Measurements from ENCODE around the gene PPP2R5C. TPM values are rescaled to one million over a fixed set of nuclear protein-coding genes. Genes with fewer than 3 reads are reported as not detected.
"Not testable (repeated sequence)": the region's sequence is repeated elsewhere in the genome, so short reads cannot be mapped to it uniquely, and the experiment has no call there.

Gene PPP2R5C
- total and polyA plus RNA-seq, 7 donors = 18.2 to 76.6 (median 57.1) TPM

DNA sequence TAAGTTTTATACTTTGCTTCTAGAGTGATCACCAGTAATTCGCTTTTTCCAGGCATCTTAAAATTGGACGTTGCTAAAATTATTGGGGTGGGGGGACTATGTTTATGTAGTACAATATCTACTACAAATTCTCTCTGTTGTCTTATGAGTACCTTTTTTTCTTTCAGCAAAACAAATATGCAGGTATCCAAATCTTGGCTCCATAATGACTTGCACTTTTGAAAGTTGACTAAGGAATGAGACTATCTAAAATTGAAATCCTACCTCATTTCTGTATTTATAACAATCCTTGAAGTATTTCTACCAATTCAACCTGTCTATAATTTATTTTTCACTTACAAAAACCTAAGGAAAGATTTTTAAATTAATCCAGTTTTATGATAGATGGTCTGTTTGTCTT lies 205.2 kb downstream of the PPP2R5C start:
- peak overlapping the region; percentile 96 for H3K27ac ChIP-seq
- H3K27me3 ChIP-seq (ENCODE audit: insufficient read depth in 3 of 3, low read length in 2 of 3) = no peaks in the 10 kb centered on the region
- peaks cover 0 to 6% of the 10 kb centered on the region in 2 donors for H3K36me3 ChIP-seq (ENCODE audit: insufficient read depth in 1 of 2, low read depth in 1 of 2)
- no peaks in the 10 kb centered on the region for H3K9me3 ChIP-seq
- DNase-seq (no peak), ATAC-seq (no peak)
- intact Hi-C loops (cut with DNase I) = loop anchor here (10.0 kb wide), 2 partner anchors 262 to 348 kb away; partner anchors contain the start of gene ZNF839 (in 2 of the 2)
- peaks cover 43% of the 10 kb centered on the region for H3K4me1 ChIP-seq
- WGBS, 3 donors = 60 to 68% (median 63%) methylated on average over 2 of the region's 2 CpGs
- peak overlapping the region; percentile 98 for H3K4me3 ChIP-seq
- TF ChIP-seq, protein P1, sequence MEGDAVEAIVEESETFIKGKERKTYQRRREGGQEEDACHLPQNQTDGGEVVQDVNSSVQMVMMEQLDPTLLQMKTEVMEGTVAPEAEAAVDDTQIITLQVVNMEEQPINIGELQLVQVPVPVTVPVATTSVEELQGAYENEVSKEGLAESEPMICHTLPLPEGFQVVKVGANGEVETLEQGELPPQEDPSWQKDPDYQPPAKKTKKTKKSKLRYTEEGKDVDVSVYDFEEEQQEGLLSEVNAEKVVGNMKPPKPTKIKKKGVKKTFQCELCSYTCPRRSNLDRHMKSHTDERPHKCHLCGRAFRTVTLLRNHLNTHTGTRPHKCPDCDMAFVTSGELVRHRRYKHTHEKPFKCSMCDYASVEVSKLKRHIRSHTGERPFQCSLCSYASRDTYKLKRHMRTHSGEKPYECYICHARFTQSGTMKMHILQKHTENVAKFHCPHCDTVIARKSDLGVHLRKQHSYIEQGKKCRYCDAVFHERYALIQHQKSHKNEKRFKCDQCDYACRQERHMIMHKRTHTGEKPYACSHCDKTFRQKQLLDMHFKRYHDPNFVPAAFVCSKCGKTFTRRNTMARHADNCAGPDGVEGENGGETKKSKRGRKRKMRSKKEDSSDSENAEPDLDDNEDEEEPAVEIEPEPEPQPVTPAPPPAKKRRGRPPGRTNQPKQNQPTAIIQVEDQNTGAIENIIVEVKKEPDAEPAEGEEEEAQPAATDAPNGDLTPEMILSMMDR (IDR thresholded peaks at IDR 0.05) = no peak

DNA sequence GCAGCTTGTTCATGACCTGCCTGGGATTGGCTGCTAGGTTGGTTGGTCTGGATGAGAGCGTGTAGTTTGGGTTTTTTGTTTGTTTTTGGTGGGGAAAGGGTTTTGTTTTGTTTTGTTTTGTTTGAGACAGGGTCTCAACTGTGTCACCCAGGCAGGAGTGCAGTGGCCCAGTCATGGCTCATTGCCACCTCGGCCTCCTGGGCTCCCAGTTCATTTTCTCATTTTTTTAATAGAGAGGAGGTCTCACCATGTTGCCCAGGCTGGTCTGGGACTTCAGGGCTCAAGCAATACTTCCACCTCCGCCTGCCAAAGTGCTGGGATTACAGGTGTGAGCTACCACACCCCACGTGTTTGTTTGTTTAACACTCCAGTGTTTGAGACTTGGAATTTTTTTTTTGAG lies 206.7 kb downstream of the PPP2R5C start:
- peak overlapping the region; percentile 96 for H3K27ac ChIP-seq
- TF ChIP-seq, protein P1 (IDR thresholded peaks at IDR 0.05) = no peak
- WGBS, 3 donors = 86 to 92% (median 88%) methylated on average over 4 of the region's 4 CpGs

DNA sequence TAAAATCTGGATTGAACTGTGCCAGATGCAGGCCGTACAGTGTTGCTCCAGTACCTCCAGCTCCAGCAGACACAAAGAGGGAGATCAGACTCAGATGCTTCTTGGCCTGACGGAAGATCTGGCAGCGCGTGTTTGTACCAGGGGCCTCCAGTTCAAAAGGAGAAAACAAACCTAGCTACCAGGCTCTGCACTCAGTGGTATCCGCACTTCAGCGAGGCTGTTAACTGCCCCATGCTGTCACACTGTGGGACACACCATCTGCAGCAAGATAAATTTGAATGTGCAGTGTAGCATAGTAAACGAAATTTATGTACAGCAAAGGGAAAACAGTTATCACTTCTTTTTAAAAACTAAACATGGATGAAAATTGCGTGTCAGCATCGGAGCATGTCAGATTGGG lies 208.0 kb downstream of the PPP2R5C start:
- TF ChIP-seq, protein P1 (IDR thresholded peaks at IDR 0.05) = no peak
- no peak overlapping the region for H3K27ac ChIP-seq
- 87 to 93% (median 90%) methylated on average over 9 of the region's 9 CpGs for WGBS, 3 donors
- intact Hi-C loops (cut with DNase I) = loop anchor here (10.0 kb wide), 2 partner anchors 265 to 345 kb away; partner anchors contain the start of gene ZNF839 (in 2 of the 2)
- no peaks in the 10 kb centered on the region for H3K9me3 ChIP-seq
- peaks cover 56% of the 10 kb centered on the region for H3K4me1 ChIP-seq
- DNase-seq = no peak
- H3K27me3 ChIP-seq (ENCODE audit: insufficient read depth in 3 of 3, low read length in 2 of 3) = no peaks in the 10 kb centered on the region
- H3K36me3 ChIP-seq (ENCODE audit: insufficient read depth in 1 of 2, low read depth in 1 of 2) = peaks cover 0 to 6% of the 10 kb centered on the region in 2 donors
- ATAC-seq = no peak
- no peak overlapping the region for H3K4me3 ChIP-seq

More for the DNA sequence above, 206.7 kb downstream of the PPP2R5C start:
- ATAC-seq (no peak), DNase-seq (no peak)
- Histone ChIP-seq H3K36me3 (ENCODE audit: insufficient read depth in 1 of 2, low read depth in 1 of 2) (peaks cover 0 to 6% of the 10 kb centered on the region in 2 donors), H3K9me3 (no peaks in the 10 kb centered on the region), H3K27me3 (ENCODE audit: insufficient read depth in 3 of 3, low read length in 2 of 3) (no peaks in the 10 kb centered on the region), H3K4me1 (peaks cover 49% of the 10 kb centered on the region), H3K4me3 (no peak overlapping the region)
- intact Hi-C loops (cut with DNase I) = loop anchor here (10.0 kb wide), 2 partner anchors 263 to 347 kb away; partner anchors contain the start of gene ZNF839 (in 2 of the 2)

DNA sequence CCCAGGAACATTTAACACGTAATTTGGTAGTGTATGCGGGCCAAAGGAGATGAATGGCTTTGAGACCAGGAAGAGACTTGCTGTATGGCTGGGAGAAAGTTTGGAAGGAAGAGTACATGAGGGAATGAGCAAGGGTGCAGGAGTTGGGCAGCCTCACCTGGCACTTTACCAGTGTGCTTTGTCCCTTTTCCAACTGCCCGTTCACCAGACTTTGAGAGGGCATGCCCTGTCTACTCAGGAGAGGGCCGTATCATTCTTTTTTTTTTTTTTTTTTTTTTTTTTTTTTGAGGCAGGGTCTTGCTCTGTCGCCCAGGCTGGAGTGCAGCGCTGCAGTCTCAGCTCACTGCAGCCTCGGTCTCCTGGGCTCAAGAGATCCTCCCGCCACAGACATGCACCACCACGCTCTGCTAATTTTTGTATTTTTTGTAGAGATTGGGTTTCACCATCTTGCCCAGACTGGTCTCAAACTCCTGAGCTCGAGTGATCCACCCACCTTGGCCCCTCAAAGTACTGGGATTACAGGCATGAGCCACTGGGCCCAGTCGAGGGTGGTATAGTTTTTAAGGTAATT lies 209.4 kb downstream of the PPP2R5C start:
- H3K36me3 ChIP-seq (ENCODE audit: insufficient read depth in 1 of 2, low read depth in 1 of 2) = peaks cover 0 to 11% of the 10 kb centered on the region in 2 donors
- DNase-seq (no peak), ATAC-seq (no peak)
- no peaks in the 10 kb centered on the region for H3K9me3 ChIP-seq
- intact Hi-C loops (cut with DNase I) = no loop called here
- H3K4me3 ChIP-seq = no peak overlapping the region
- TF ChIP-seq, protein P1 (IDR thresholded peaks at IDR 0.05) = no peak
- no peaks in the 10 kb centered on the region for H3K27me3 ChIP-seq (ENCODE audit: insufficient read depth in 3 of 3, low read length in 2 of 3)
- 67 to 82% (median 74%) methylated on average over 9 to 11 of the region's 11 CpGs for WGBS, 3 donors
- peak overlapping the region; percentile 20 for H3K27ac ChIP-seq
- peaks cover 52% of the 10 kb centered on the region for H3K4me1 ChIP-seq

DNA sequence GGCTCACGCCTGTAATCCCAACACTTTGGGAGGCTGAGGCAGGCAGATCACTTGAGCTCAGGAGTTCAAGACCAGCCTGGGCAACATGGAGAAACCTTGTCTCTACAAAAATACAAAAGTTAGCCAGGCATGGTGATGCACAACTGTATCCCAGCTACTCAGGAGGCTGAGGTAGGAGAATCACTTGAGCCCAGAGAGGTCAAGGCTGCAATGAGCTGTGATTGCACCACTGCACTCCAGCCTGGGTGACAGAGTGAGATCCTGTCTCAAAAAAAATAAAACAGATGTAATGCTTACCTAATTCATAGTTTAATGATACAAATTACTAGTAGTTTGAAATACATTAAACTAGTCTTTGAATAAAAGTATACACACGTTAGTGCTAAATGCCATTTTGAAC lies 209.9 kb downstream of the PPP2R5C start:
- H3K9me3 ChIP-seq; intact Hi-C loops (cut with DNase I); ATAC-seq; H3K27me3 ChIP-seq (ENCODE audit: insufficient read depth in 3 of 3, low read length in 2 of 3); DNase-seq: not testable (repeated sequence)
- H3K4me1 ChIP-seq = peaks cover 46% of the 10 kb centered on the region
- peak overlapping the region; percentile 35 for H3K4me3 ChIP-seq
- 88 to 93% (median 90%) methylated on average over 2 of the region's 2 CpGs for WGBS, 3 donors
- peak overlapping the region; percentile 84 for H3K27ac ChIP-seq
- peaks cover 0 to 17% of the 10 kb centered on the region in 2 donors for H3K36me3 ChIP-seq (ENCODE audit: insufficient read depth in 1 of 2, low read depth in 1 of 2)

Measured in psoas muscle (tissue), 8 donors.